ENCODE measurements around the gene MCCC1. TPM values are rescaled to one million over a fixed set of nuclear protein-coding genes. Genes with fewer than 3 reads are reported as not detected.

MCCC1 gene
- total RNA-seq, 1 donor from 2014 or later, result 26.0 TPM

DNA sequence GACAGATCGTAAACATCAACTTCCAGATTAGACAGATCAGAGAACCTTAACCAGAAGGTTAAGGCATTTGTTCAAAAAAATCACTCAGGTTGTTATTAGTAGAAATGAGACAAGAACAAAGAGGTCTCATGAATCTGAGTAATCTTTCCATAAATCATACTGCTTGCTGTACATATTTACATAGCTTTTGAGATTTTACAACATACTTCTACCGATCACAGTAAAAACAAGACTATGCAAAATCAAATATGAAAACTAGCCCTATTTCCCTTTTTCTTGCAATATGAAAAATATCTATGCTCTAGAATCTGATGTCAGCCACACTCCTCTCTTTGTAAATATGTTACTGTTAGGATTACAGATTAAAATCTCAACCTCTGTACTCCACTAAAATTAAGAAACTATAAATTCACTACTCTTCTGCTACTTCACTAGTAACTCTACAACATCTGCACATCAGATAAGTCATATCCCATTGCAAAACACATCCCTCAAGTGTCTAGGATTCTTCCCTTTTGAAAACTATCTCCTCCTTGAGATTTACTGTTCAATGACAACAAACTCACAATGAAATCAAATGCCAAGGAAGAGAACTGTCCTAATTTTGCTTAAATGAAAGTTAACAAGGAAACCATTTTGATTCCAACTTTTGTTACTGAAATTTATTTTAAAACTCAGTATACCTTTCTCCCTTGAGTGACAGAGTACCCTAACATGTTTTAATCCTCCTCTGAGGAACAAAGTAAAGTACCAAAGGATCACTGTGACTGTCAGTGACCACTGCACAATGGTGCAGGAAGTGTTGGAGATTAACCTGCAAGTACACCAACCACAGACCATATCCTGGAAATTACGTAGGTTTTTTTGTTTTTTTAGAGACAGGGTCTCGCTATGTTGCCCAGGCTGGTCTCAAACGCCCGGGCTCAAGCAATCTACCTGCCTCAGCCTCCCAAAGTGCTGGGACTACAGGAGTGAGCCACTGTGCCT lies 131.8 kb downstream of the MCCC1 start:
- TF ChIP-seq, protein P1, sequence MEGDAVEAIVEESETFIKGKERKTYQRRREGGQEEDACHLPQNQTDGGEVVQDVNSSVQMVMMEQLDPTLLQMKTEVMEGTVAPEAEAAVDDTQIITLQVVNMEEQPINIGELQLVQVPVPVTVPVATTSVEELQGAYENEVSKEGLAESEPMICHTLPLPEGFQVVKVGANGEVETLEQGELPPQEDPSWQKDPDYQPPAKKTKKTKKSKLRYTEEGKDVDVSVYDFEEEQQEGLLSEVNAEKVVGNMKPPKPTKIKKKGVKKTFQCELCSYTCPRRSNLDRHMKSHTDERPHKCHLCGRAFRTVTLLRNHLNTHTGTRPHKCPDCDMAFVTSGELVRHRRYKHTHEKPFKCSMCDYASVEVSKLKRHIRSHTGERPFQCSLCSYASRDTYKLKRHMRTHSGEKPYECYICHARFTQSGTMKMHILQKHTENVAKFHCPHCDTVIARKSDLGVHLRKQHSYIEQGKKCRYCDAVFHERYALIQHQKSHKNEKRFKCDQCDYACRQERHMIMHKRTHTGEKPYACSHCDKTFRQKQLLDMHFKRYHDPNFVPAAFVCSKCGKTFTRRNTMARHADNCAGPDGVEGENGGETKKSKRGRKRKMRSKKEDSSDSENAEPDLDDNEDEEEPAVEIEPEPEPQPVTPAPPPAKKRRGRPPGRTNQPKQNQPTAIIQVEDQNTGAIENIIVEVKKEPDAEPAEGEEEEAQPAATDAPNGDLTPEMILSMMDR (conservative IDR thresholded peaks at IDR 0.05; ENCODE audit: low read depth, low read length), result no peak
- H3K4me3 ChIP-seq (ENCODE audit: low read depth, low read length), result no peak overlapping the region
- no peak for DNase-seq (ENCODE audit: low read depth)

DNA sequence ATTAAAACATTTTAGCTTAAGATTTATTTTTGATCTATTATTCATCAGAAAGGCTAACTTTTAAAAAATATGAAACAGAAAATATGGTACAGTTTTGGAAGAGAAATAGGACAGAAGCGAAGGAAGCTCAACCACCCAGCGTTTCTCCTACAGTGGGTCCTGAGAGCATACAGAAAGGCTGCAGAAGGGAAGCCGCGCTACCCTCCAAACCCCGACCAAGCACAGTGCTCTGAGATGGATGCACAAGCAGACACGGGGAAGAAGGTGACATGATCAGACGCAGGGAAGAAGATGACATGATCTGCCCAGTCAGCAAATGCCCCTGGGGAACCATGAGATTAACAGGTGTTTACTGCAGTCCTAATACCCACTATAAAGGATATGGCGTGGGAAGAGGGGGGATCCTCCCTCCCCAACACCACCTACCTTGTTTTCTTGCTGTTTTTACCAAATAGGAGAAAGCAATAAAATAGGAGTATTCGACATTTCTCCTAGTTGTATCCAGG lies 133.4 kb downstream of the MCCC1 start:
- TF ChIP-seq, protein P1 (conservative IDR thresholded peaks at IDR 0.05; ENCODE audit: low read depth, low read length), result no peak
- H3K4me3 ChIP-seq (ENCODE audit: low read depth, low read length), result no peak overlapping the region
- DNase-seq (ENCODE audit: low read depth), result no peak

Other genes starting within 250 kb of the MCCC1 start
- 11.3 and 17.1 TPM in 2 replicates for gene DCUN1D1, start 119.0 kb downstream of the MCCC1 start, total RNA-seq
- 0.92 and 0.94 TPM in 2 replicates for gene LAMP3, start 63.2 kb upstream of the MCCC1 start, total RNA-seq
- gene B3GNT5, start 153.8 kb upstream of the MCCC1 start, total RNA-seq, result 17.2 and 23.0 TPM in 2 replicates